Endothelial cell of umbilical vein (primary cell): Measurements from ENCODE around the gene ARPP19. TPM values are rescaled to one million over a fixed set of nuclear protein-coding genes. Genes with fewer than 3 reads are reported as not detected.

ENCODE experiments used
- BruUV-seq: library from RNA; stranded (reverse); fragments of 400-500 nt; replicated peaks from 2 replicates; lab custom pipeline; 2021; lab: Mats Ljungman, UMichigan
- CTCF ChIA-PET: fragments of 300-600, 350-600 bp; sonication (Branson Sonifier 250); formaldehyde crosslinking; loops from one replicate; lab custom pipeline; 2021; ENCODE audit warnings: antibody characterized with exemption, inconsistent platforms; lab: Charles Lee
- POLR2A ChIA-PET: fragments of 300-600, 350-600 bp; sonication (Branson Sonifier 250); formaldehyde crosslinking; loops from one replicate; lab custom pipeline; 2021; ENCODE audit warnings: antibody characterized with exemption, inconsistent platforms; lab: Charles Lee
- DNase-seq: peaks from one replicate; pipeline ENCODE4 v3.0.0-alpha.2; 2011; ENCODE audit warnings: low read depth, low spot score
- FAIRE-seq: peaks from 2 replicates; lab custom pipeline; 2011; peaks lifted over from hg19 to GRCh38; lab: Jason Lieb, UNC
- H2AFZ ChIP-seq: 2 replicates; pipeline ENCODE4 v1.6.0; 2012; ENCODE audit warnings: low read depth, low read length, control low read depth, inconsistent platforms
- H3K27ac ChIP-seq: 2 replicates; pipeline ENCODE4 v1.5.1; 2011; ENCODE audit warnings: low read depth, mild to moderate bottlenecking, control low read depth, low read length, moderate library complexity; ENCODE audit not compliant: insufficient read depth
- H3K27me3 ChIP-seq, 2 experiments: 2 replicates each; pipeline versions ENCODE4 v1.6.0 to v1.6.1; 2011; ENCODE audit warnings: low read length in 2 of 2, mixed read lengths in 1 of 2; ENCODE audit not compliant: control insufficient read depth in 2 of 2, insufficient read depth in 2 of 2
- H3K36me3 ChIP-seq, 2 experiments: 2 replicates in 1 of 2; 3 replicates in 1 of 2; pipeline ENCODE4 v1.5.1; 2011; ENCODE audit warnings: low read length in 2 of 2, mild to moderate bottlenecking in 1 of 2, moderate library complexity in 1 of 2; ENCODE audit not compliant: control insufficient read depth in 2 of 2, insufficient read depth in 2 of 2; ENCODE audit errors: extremely low read depth in 1 of 2
- H3K4me1 ChIP-seq: 3 replicates; pipeline ENCODE4 v1.5.1; 2011; ENCODE audit warnings: mild to moderate bottlenecking, low read length; ENCODE audit not compliant: control insufficient read depth, insufficient read depth; ENCODE audit errors: extremely low read depth
- H3K4me2 ChIP-seq: 2 replicates; pipeline ENCODE4 v1.6.1; 2011; ENCODE audit warnings: low read length, control low read depth, mixed read lengths; ENCODE audit not compliant: insufficient read depth
- H3K4me3 ChIP-seq, 3 experiments: fragments of 200-600 bp in 1 of 3; sonication (generic), shearing (Covaris generic) in 1 of 3; replicated peaks in 1 of 3; 2 replicates each; pipeline ENCODE4 v1.5.1; 2011 to 2016; ENCODE audit warnings: control low read depth in 3 of 3, low read length in 3 of 3, mild to moderate bottlenecking in 2 of 3, inconsistent platforms in 1 of 3, low read depth in 1 of 3, moderate library complexity in 1 of 3; ENCODE audit not compliant: insufficient read depth in 1 of 3
- H3K79me2 ChIP-seq: 2 replicates; pipeline ENCODE4 v1.6.0; 2012; ENCODE audit warnings: low read length, inconsistent platforms; ENCODE audit not compliant: control insufficient read depth, insufficient read depth
- H3K9ac ChIP-seq: replicated peaks from 2 replicates; pipeline ENCODE3; 2011; ENCODE audit warnings: low read length, control low read depth; ENCODE audit not compliant: insufficient read depth; ENCODE audit errors: extremely low read depth
- H3K9me1 ChIP-seq: replicated peaks from 3 replicates; pipeline ENCODE4 v1.6.0; 2011; ENCODE audit warnings: mild to moderate bottlenecking, low read length; ENCODE audit not compliant: control insufficient read depth, insufficient read depth; ENCODE audit errors: extremely low read depth
- H3K9me3 ChIP-seq: replicated peaks from 2 replicates; pipeline ENCODE4 v1.5.1; 2012; ENCODE audit warnings: low read length, inconsistent platforms; ENCODE audit not compliant: control insufficient read depth, insufficient read depth
- H4K20me1 ChIP-seq: replicated peaks from 2 replicates; pipeline ENCODE3; 2011; ENCODE audit warnings: mild to moderate bottlenecking, low read length; ENCODE audit not compliant: control insufficient read depth, insufficient read depth; ENCODE audit errors: extremely low read depth
- CTCF ChIP-seq, 2 donors: IDR thresholded peaks; 1 replicate in 1 of 2; 2 replicates in 1 of 2; pipeline ENCODE4 v1.5.1; 2011; ENCODE audit warnings: low read length in 2 of 2, mild to moderate bottlenecking in 2 of 2, moderate library complexity in 2 of 2, control low read depth in 1 of 2, inconsistent platforms in 1 of 2, low read depth in 1 of 2; ENCODE audit not compliant: insufficient read depth in 1 of 2; ENCODE audit errors: extremely low read depth in 1 of 2
- EZH2 ChIP-seq: IDR thresholded peaks from 2 replicates; pipeline ENCODE4 v1.6.1; 2012; ENCODE audit warnings: borderline replicate concordance, low read depth, mild to moderate bottlenecking, moderate library complexity, low read length, inconsistent platforms; ENCODE audit not compliant: severe bottlenecking
- FOS ChIP-seq: IDR thresholded peaks from 2 replicates; pipeline ENCODE4 v1.6.1; 2011; ENCODE audit warnings: mild to moderate bottlenecking, low read length, moderate library complexity, borderline replicate concordance; ENCODE audit not compliant: insufficient read depth
- GATA2 ChIP-seq: IDR thresholded peaks from 2 replicates; pipeline ENCODE4 v1.7.0; 2011; ENCODE audit warnings: low read depth, mild to moderate bottlenecking, moderate library complexity, mixed read lengths, low read length; ENCODE audit not compliant: insufficient read length, insufficient read depth
- JUN ChIP-seq: IDR thresholded peaks from 2 replicates; pipeline ENCODE4 v1.6.1; 2011; ENCODE audit warnings: borderline replicate concordance, low read depth; ENCODE audit not compliant: insufficient read length, insufficient read depth
- MAX ChIP-seq: IDR thresholded peaks from 2 replicates; pipeline ENCODE4 v1.6.1; 2011; ENCODE audit not compliant: insufficient read depth, insufficient read length
- MYC ChIP-seq: IDR thresholded peaks from one replicate; pipeline ENCODE4 v1.6.1; 2011; ENCODE audit warnings: mild to moderate bottlenecking, low read depth, low read length
- POLR2A ChIP-seq: IDR thresholded peaks from 2 replicates; pipeline ENCODE4 v1.6.1; 2012; ENCODE audit warnings: low read depth, mild to moderate bottlenecking, control low read depth, low read length
- POLR2AphosphoS5 ChIP-seq: IDR thresholded peaks from 2 replicates; pipeline ENCODE4 v1.6.1; 2012; ENCODE audit warnings: low read depth, mild to moderate bottlenecking, control low read depth, low read length, moderate library complexity; ENCODE audit not compliant: insufficient read depth
- dilution Hi-C: fragments of 300-500 bp; cut with MboI; formaldehyde crosslinking; loops from one replicate; pipeline ENCODE4 v1.15.0; 2019; ENCODE audit warnings: low sequenced_read_pairs; ENCODE audit not compliant: extremely low pct_ligation_motif_present
- intact Hi-C: fragments of 100-400 bp; cut with micrococcal nuclease; formaldehyde crosslinking; loops from one replicate; pipeline ENCODE4 v1.10.0; 2022
- polyA plus RNA-seq, 4 experiments: library from polyadenylated mRNA; depleted of rRNA in 3 of 4; stranded (reverse) in 3 of 4; unstranded in 1 of 4; fragments of >200 nt; gene quantifications; 2 replicates each; pipeline versions ENCODE4 v1.2.1 to v1.2.3, GENCODE V29; 2011 to 2012; ENCODE audit warnings: missing spikeins in 1 of 4
- total RNA-seq: library from RNA; stranded (reverse); gene quantifications from 2 replicates; pipeline ENCODE4 v1.2.3, GENCODE V29; 2021

Gene ARPP19
- total and polyA plus RNA-seq, 2 donors (not counting 3 experiments of a cell fraction or from before 2014, with no cell fraction given) = 47.1 to 191 TPM

DNA sequence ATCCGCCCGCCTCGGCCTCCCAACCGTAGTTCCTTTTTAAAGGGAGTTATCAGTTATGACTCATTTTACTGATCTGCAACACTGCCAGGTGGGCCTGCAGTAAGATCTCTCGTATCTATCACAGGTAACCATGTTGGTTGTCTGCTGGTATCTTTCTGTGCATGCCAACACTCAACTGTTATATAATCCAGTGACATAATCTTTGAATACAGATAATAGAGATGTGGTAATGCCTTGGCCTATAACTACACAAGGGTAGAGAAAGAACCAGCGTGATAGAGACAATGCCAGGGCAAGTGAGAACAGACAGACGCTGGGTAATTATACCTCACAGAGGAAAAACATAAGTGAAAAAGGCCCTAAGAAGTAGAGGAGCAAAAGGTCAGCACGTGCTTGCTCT lies 11.0 kb upstream of the ARPP19 start:
- Histone ChIP-seq H3K4me3 (no peak overlapping the region), H3K9me3 (no peaks in the 10 kb centered on the region), H3K4me2 (no peak overlapping the region), H3K9ac (no peak overlapping the region), H4K20me1 (no peaks in the 10 kb centered on the region), H3K27ac (no peak overlapping the region), H3K9me1 (no peaks in the 10 kb centered on the region), H3K27me3 (no peaks in the 10 kb centered on the region), H3K79me2 (no peaks in the 10 kb centered on the region), H3K4me1 (no peaks in the 10 kb centered on the region), H3K36me3 (peaks cover 0 to 7% of the 10 kb centered on the region in 2 experiments), H2AFZ (no peak overlapping the region)
- dilution Hi-C loops (no loop called here), intact Hi-C loops (no loop called here)
- DNase-seq = no peak
- CTCF ChIA-PET = no interaction called here
- POLR2A ChIA-PET = no interaction called here
- no peak for FAIRE-seq
- TF ChIP-seq FOS (no peak), POLR2A (no peak), MYC (no peak), EZH2 (no peak), CTCF (IDR thresholded peaks at IDR 0.05; ENCODE audit: extremely low read depth in 1 of 2, insufficient read depth in 1 of 2, low read depth in 1 of 2, low read length in 2 of 2) (no peak)
- no TSS peak for BruUV-seq

DNA sequence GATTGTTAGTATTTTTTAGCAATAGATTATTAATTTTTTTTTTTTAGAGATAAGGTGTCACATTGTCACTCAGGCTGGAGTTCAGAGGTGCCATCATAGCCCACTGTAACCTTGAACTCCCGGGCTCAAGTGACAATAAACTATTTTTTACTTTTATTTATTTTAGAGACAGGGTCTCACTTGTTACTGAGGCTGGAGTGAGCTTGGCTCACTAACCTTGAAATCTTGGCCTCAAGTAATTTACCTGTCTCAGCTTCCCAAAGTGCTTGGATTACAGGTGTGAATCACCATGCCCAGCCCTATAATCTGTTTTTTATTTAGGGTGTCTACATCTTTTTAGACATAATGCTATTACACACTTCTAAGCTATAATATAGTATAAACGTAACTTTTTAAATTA lies 7.9 kb upstream of the ARPP19 start:
- no TSS peak for BruUV-seq
- H3K4me3 ChIP-seq = no peak overlapping the region
- peaks cover 0 to under 1% of the 10 kb centered on the region in 2 experiments for H3K36me3 ChIP-seq
- POLR2A ChIA-PET = no interaction called here
- H3K79me2 ChIP-seq = no peaks in the 10 kb centered on the region
- CTCF ChIA-PET = interaction anchor here (1.1 to 1.2 kb wide), 2 partner anchors 8 to 246 kb away, joined by 3 read pairs; no protein-coding TSS in a partner anchor
- H2AFZ ChIP-seq = no peak overlapping the region
- no peak overlapping the region for H3K27ac ChIP-seq
- H3K4me2 ChIP-seq = no peak overlapping the region
- FAIRE-seq (no peak), DNase-seq (no peak)
- H3K4me1 ChIP-seq = no peaks in the 10 kb centered on the region
- dilution Hi-C loops (no loop called here), intact Hi-C loops (no loop called here)
- H3K27me3 ChIP-seq = no peaks in the 10 kb centered on the region
- H4K20me1 ChIP-seq = no peaks in the 10 kb centered on the region
- TF ChIP-seq FOS = no peak
- no peak for TF ChIP-seq MYC
- TF ChIP-seq GATA2 = no peak
- TF ChIP-seq JUN = no peak
- TF ChIP-seq POLR2AphosphoS5 = no peak
- no peak for TF ChIP-seq EZH2
- TF ChIP-seq CTCF (IDR thresholded peaks at IDR 0.05; ENCODE audit: extremely low read depth in 1 of 2, insufficient read depth in 1 of 2, low read depth in 1 of 2, low read length in 2 of 2) = no peak
- no peak for TF ChIP-seq MAX
- TF ChIP-seq POLR2A = no peak
- H3K9me1 ChIP-seq = no peaks in the 10 kb centered on the region
- H3K9ac ChIP-seq = no peak overlapping the region
- no peaks in the 10 kb centered on the region for H3K9me3 ChIP-seq
